ENCODE measurements around the gene KIF4A. TPM values are rescaled to one million over a fixed set of nuclear protein-coding genes. Genes with fewer than 3 reads are reported as not detected.
"Not testable (repeated sequence)": the region's sequence is repeated elsewhere in the genome, so short reads cannot be mapped to it uniquely, and the experiment has no call there.

Gene KIF4A
- total RNA-seq, 1 donor from 2014 or later, result 26.5 TPM

DNA sequence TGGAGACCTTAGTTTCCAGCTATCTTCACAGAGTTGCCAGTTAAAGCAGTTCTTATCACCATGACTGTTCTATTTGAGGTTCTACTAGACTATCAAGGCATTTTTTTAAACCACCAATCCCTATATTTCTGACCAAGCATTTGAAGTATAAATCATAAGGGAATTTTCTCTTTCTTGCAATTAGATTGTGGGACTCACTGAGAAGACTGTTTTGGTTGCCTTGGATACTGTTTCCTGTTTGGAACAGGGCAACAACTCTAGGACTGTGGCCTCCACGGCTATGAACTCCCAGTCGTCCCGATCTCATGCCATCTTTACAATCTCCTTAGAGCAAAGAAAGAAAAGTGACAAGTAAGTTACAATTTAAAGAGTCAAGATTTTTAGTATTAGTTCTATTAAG lies 11.8 kb downstream of the KIF4A start:
- no peaks in the 10 kb centered on the region for H3K27me3 Mint-ChIP-seq (ENCODE audit: low read depth)
- H3K36me3 Mint-ChIP-seq (ENCODE audit: low read depth), result peaks cover 59% of the 10 kb centered on the region
- intact Hi-C loops (cut with micrococcal nuclease), result no loop called here
- no peak overlapping the region for H3K4me3 Mint-ChIP-seq (ENCODE audit: low read depth)
- peaks cover 19% of the 10 kb centered on the region for H3K4me1 Mint-ChIP-seq (ENCODE audit: low read depth)
- DNase-seq (ENCODE audit: low spot score), result no peak
- H3K27ac Mint-ChIP-seq, result peak overlapping the region; percentile 33
- no peaks in the 10 kb centered on the region for H3K9me3 Mint-ChIP-seq

DNA sequence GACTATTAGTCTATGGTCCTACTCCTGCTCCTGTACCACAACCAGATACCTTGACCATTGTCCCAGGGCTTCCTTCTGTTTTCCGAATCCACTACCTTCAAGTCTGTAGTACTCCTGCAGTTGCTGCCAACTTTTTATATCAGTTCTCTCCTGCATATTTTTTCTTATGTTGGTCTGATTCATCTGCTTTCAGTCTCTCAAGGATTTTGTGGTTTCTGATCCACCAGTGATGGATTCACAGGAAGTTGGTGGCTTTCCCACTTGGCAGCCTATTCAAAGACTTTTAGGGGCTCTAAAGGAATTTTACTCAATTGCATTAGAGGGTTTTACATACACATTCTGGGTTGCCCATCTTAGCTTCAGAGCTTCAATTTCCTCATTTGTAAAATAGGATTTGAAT lies 23.6 kb downstream of the KIF4A start:
- peaks cover 26% of the 10 kb centered on the region for H3K36me3 Mint-ChIP-seq (ENCODE audit: low read depth)
- no peaks in the 10 kb centered on the region for H3K9me3 Mint-ChIP-seq
- no peaks in the 10 kb centered on the region for H3K27me3 Mint-ChIP-seq (ENCODE audit: low read depth)
- H3K4me1 Mint-ChIP-seq (ENCODE audit: low read depth), result peaks cover 6% of the 10 kb centered on the region
- H3K27ac Mint-ChIP-seq, result no peak overlapping the region
- H3K4me3 Mint-ChIP-seq (ENCODE audit: low read depth), result no peak overlapping the region
- intact Hi-C loops (cut with micrococcal nuclease), result no loop called here
- no peak for DNase-seq (ENCODE audit: low spot score)

GRCh38 chrX:70322784-70323183 lies 32.9 kb downstream of the KIF4A start:
- H3K27ac Mint-ChIP-seq, result no peak overlapping the region
- H3K4me3 Mint-ChIP-seq (ENCODE audit: low read depth), result no peak overlapping the region
- H3K9me3 Mint-ChIP-seq, result no peaks in the 10 kb centered on the region
- H3K4me1 Mint-ChIP-seq (ENCODE audit: low read depth), result peaks cover 2% of the 10 kb centered on the region
- DNase-seq (ENCODE audit: low spot score), result no peak
- H3K27me3 Mint-ChIP-seq (ENCODE audit: low read depth), result no peaks in the 10 kb centered on the region
- intact Hi-C loops (cut with micrococcal nuclease), result no loop called here
- H3K36me3 Mint-ChIP-seq (ENCODE audit: low read depth), result peaks cover 17% of the 10 kb centered on the region

DNA sequence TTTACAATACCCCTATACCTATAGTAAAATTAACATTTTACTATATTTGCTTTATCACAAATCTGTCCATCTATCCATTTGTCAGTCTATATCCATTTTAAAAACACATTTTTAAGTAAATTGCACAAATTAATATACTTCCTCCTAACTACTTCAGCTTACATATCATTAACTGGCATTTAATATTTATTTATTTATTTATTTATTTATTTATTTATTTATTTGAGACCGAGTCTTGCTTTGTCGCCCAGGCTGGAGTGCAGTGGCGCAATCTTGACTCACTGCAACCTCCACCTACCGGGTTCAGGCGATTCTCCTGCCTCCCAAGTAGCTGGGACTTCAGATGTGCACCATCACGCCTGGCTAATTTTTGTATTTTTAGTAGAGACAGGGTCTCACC lies 33.7 kb downstream of the KIF4A start:
- DNase-seq (ENCODE audit: low spot score); intact Hi-C loops (cut with micrococcal nuclease); H3K27me3 Mint-ChIP-seq (ENCODE audit: low read depth); H3K27ac Mint-ChIP-seq; H3K9me3 Mint-ChIP-seq; H3K4me1 Mint-ChIP-seq (ENCODE audit: low read depth); H3K4me3 Mint-ChIP-seq (ENCODE audit: low read depth): not testable (repeated sequence)
- peaks cover 18% of the 10 kb centered on the region for H3K36me3 Mint-ChIP-seq (ENCODE audit: low read depth)

GRCh38 chrX:70324326-70324725 lies 34.4 kb downstream of the KIF4A start:
- peaks cover 2% of the 10 kb centered on the region for H3K4me1 Mint-ChIP-seq (ENCODE audit: low read depth)
- no peaks in the 10 kb centered on the region for H3K27me3 Mint-ChIP-seq (ENCODE audit: low read depth)
- H3K4me3 Mint-ChIP-seq (ENCODE audit: low read depth), result no peak overlapping the region
- H3K27ac Mint-ChIP-seq, result no peak overlapping the region
- DNase-seq (ENCODE audit: low spot score), result no peak
- intact Hi-C loops (cut with micrococcal nuclease), result no loop called here
- no peaks in the 10 kb centered on the region for H3K9me3 Mint-ChIP-seq
- peaks cover 18% of the 10 kb centered on the region for H3K36me3 Mint-ChIP-seq (ENCODE audit: low read depth)

DNA sequence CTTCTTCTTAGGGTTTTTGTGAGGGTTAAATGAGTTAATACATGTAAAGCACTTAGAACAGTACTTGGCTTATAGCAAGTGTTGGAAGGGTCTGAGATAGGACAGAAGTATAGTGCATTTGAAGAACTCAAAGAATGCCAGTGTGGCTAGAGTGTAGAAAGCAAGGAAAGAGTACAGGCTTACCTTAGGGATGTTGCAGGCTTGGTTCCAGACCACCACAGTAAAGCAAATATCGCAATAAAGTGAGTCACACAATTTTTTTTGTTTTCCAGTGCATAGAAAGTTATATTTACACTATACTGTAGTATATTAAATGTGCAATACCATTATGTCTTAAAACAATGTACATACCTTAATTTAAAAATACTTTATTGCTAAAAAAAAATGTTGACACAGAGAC lies 41.3 kb downstream of the KIF4A start:
- H3K4me1 Mint-ChIP-seq (ENCODE audit: low read depth), result peaks cover 3% of the 10 kb centered on the region
- H3K27me3 Mint-ChIP-seq (ENCODE audit: low read depth), result no peaks in the 10 kb centered on the region
- intact Hi-C loops (cut with micrococcal nuclease), result no loop called here
- H3K9me3 Mint-ChIP-seq, result no peaks in the 10 kb centered on the region
- no peak overlapping the region for H3K27ac Mint-ChIP-seq
- peaks cover 44% of the 10 kb centered on the region for H3K36me3 Mint-ChIP-seq (ENCODE audit: low read depth)
- H3K4me3 Mint-ChIP-seq (ENCODE audit: low read depth), result no peak overlapping the region
- DNase-seq (ENCODE audit: low spot score), result no peak

DNA sequence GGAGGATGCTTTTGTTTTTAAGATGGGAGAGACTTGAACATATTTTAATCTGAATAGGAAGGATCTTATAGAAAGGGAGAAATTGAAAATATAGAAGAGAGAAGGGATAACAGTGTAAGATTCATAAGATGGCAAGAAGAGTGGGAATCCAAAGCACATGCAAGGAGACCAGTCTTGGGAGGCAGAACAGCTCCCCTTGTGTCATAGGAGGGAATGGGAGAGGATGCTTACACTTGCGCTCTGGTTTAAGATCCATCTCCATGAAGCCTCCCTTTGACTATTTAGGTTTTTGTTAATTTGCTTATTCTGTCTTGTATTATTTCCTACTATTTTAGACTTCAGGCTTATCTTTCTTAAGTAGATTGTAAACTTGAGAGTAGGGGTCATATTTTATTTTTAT lies 42.7 kb downstream of the KIF4A start:
- H3K9me3 Mint-ChIP-seq, result no peaks in the 10 kb centered on the region
- H3K27me3 Mint-ChIP-seq (ENCODE audit: low read depth), result no peaks in the 10 kb centered on the region
- peaks cover 46% of the 10 kb centered on the region for H3K36me3 Mint-ChIP-seq (ENCODE audit: low read depth)
- H3K4me3 Mint-ChIP-seq (ENCODE audit: low read depth), result no peak overlapping the region
- intact Hi-C loops (cut with micrococcal nuclease), result no loop called here
- H3K4me1 Mint-ChIP-seq (ENCODE audit: low read depth), result peaks cover 13% of the 10 kb centered on the region
- no peak overlapping the region for H3K27ac Mint-ChIP-seq
- DNase-seq (ENCODE audit: low spot score), result no peak

GRCh38 chrX:70336767-70337166 lies 46.9 kb downstream of the KIF4A start:
- Mint-ChIP-seq H3K4me1 (ENCODE audit: low read depth) (peaks cover 13% of the 10 kb centered on the region), H3K27ac (peak overlapping the region; percentile 62), H3K4me3 (ENCODE audit: low read depth) (no peak overlapping the region), H3K27me3 (ENCODE audit: low read depth) (no peaks in the 10 kb centered on the region), H3K9me3 (no peaks in the 10 kb centered on the region), H3K36me3 (ENCODE audit: low read depth) (peaks cover 44% of the 10 kb centered on the region)
- no peak for DNase-seq (ENCODE audit: low spot score)
- intact Hi-C loops (cut with micrococcal nuclease), result loop anchor here (2.0 kb wide), 1 partner anchor 48 kb away; the partner anchor contains the start of gene PDZD11

DNA sequence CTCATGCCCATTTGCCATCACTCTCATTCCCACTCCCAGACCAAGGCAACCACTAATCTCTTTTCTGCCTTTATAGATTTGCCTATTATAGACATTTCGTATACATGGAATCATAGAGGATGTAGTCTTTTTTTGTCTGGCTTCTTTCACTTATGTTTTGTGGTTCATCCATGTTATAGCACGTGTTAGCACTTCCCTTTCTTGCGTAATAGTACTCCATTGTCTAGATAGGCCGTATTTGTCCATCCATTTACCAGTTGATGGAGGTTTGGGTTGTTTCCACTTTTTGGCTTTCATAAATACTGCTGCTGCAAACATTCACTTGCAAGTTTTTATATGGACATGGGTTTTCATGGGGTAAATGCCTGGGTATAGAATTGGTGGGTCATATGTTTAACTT lies 48.4 kb downstream of the KIF4A start:
- Mint-ChIP-seq H3K27me3 (ENCODE audit: low read depth) (no peaks in the 10 kb centered on the region), H3K27ac (no peak overlapping the region), H3K4me3 (ENCODE audit: low read depth) (no peak overlapping the region), H3K4me1 (ENCODE audit: low read depth) (peaks cover 13% of the 10 kb centered on the region), H3K36me3 (ENCODE audit: low read depth) (peaks cover 45% of the 10 kb centered on the region), H3K9me3 (no peaks in the 10 kb centered on the region)
- intact Hi-C loops (cut with micrococcal nuclease), result no loop called here
- DNase-seq (ENCODE audit: low spot score), result no peak

DNA sequence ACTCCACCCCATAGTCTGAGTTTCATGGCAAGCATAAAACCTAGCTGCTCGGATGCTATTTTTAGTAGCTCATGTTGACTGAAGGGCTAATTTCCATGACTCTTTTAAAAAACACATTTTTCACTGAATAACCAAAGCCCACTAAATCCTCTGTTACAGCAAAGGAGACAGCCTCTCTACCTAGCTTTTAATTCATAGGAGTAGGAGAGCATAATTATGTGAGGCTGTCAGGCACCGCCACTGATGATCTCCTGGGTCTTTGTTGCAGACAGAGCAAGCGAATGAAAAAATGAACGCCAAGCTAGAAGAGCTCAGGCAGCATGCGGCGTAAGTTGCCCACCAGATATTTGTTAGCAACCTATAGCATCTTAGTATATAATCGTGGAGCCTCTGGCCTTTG lies 53.5 kb downstream of the KIF4A start:
- Mint-ChIP-seq H3K27ac (no peak overlapping the region), H3K27me3 (ENCODE audit: low read depth) (no peaks in the 10 kb centered on the region), H3K9me3 (no peaks in the 10 kb centered on the region), H3K4me1 (ENCODE audit: low read depth) (no peaks in the 10 kb centered on the region), H3K36me3 (ENCODE audit: low read depth) (peaks cover 46% of the 10 kb centered on the region), H3K4me3 (ENCODE audit: low read depth) (no peak overlapping the region)
- DNase-seq (ENCODE audit: low spot score), result no peak
- intact Hi-C loops (cut with micrococcal nuclease), result no loop called here

DNA sequence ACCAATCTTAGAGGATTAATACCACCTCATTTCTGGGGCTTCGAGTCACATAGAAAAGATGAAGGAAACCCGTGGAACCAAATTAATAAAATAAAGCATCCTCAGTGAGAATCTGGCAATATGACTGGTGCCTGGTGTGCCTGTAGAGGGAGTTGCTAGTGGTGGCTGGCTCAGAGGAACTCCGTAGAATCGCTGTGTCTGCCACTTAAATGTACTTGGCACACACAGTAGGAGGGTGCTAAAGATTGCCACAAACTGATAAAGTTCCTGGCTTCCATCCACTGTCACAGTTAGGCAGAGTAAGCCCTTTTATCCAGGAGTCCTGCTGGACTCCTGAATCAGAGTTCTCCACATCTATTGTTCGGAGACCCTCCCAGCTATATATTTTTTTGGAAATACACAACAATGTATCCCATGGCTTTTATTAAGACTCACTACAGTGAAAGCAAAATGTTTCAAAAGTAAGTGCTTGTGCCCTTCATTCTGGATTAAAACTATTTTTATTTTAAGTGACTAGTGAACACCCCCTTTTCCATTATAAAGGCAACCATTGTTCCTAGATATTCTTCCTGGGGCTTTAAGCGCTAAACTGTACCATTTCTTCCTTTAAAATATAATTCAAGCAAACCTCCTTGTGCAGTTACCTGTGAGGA lies 56.6 kb downstream of the KIF4A start:
- H3K4me1 Mint-ChIP-seq (ENCODE audit: low read depth), result no peaks in the 10 kb centered on the region
- intact Hi-C loops (cut with micrococcal nuclease), result no loop called here
- no peak overlapping the region for H3K27ac Mint-ChIP-seq
- H3K27me3 Mint-ChIP-seq (ENCODE audit: low read depth), result no peaks in the 10 kb centered on the region
- H3K36me3 Mint-ChIP-seq (ENCODE audit: low read depth), result peaks cover 66% of the 10 kb centered on the region
- DNase-seq (ENCODE audit: low spot score), result no peak
- H3K4me3 Mint-ChIP-seq (ENCODE audit: low read depth), result no peak overlapping the region
- no peaks in the 10 kb centered on the region for H3K9me3 Mint-ChIP-seq

GRCh38 chrX:70348825-70349224 lies 58.9 kb downstream of the KIF4A start:
- H3K27me3 Mint-ChIP-seq (ENCODE audit: low read depth); H3K27ac Mint-ChIP-seq; H3K4me1 Mint-ChIP-seq (ENCODE audit: low read depth); H3K4me3 Mint-ChIP-seq (ENCODE audit: low read depth); H3K9me3 Mint-ChIP-seq; DNase-seq (ENCODE audit: low spot score); intact Hi-C loops (cut with micrococcal nuclease): not testable (repeated sequence)
- H3K36me3 Mint-ChIP-seq (ENCODE audit: low read depth), result peaks cover 52% of the 10 kb centered on the region

DNA sequence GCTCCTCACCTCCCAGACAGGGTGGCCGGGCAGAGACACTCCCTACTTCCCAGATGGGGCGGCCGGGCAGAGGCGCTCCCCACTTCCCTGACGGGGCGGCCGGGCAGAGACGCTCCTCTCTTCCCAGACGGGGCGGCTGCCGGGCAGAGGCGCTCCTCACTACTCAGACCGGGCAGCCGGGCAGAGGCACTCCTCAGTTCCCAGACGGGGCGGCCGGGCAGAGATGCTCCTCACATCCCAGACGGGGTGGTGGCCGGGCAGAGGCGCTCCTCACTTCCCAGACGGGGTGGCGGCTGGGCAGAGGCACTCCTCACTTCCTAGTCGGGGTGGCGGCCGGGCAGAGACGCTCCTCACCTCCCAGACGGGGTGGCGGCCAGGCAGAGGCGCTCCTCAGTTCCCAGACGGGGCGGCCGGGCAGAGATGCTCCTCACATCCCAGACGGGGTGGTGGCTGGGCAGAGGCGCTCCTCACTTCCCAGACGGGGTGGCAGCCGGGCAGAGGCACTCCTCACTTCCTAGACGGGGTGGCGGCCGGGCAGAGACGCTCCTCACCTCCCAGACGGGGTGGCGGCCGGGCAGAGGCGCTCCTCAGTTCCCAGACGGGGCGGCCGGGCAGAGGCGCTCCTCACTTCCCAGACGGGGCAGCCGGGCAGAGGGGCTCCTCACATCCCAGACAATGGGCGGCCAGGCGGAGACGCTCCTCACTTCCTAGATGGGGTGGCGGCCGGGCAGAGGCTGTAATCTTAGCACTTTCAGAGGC lies 59.6 kb downstream of the KIF4A start:
- DNase-seq (ENCODE audit: low spot score); intact Hi-C loops (cut with micrococcal nuclease); H3K27ac Mint-ChIP-seq; H3K4me1 Mint-ChIP-seq (ENCODE audit: low read depth); H3K4me3 Mint-ChIP-seq (ENCODE audit: low read depth); H3K9me3 Mint-ChIP-seq; H3K27me3 Mint-ChIP-seq (ENCODE audit: low read depth): not testable (repeated sequence)
- H3K36me3 Mint-ChIP-seq (ENCODE audit: low read depth), result peaks cover 54% of the 10 kb centered on the region
